ENCODE data around the gene SETDB2. TPM values are rescaled to one million over a fixed set of nuclear protein-coding genes. Genes with fewer than 3 reads are reported as not detected.

SETDB2 gene
- total RNA-seq, 1 donor from 2014 or later = 8.6 TPM

GRCh38 chr13:49437705-49438104 is 6.4 kb upstream of the SETDB2 start:
- no peaks in the 10 kb centered on the region for H3K9me3 ChIP-seq
- no peaks in the 10 kb centered on the region for H3K4me1 ChIP-seq
- H3K27me3 ChIP-seq = no peaks in the 10 kb centered on the region
- no peak overlapping the region for H3K4me3 ChIP-seq
- H3K36me3 ChIP-seq = no peaks in the 10 kb centered on the region
- TF ChIP-seq POLR2AphosphoS5 (IDR thresholded peaks at IDR 0.05; ENCODE audit: insufficient read depth in 1 of 2, low read depth in 1 of 2) (no peak), POLR2A (IDR thresholded peaks at IDR 0.05) (no peak), CTCF (IDR thresholded peaks at IDR 0.05) (no peak)
- intact Hi-C loops (cut with DNase I) = loop anchor here (2.0 kb wide), 1 partner anchor 137 kb away; no protein-coding TSS in a partner anchor
- DNase-seq (ENCODE audit: extremely low spot score in 2 of 2) = no peak
- H3K27ac ChIP-seq = no peak overlapping the region

GRCh38 chr13:49439609-49440008 is 4.5 kb upstream of the SETDB2 start:
- intact Hi-C loops (cut with DNase I) = no loop called here
- no peak overlapping the region for H3K4me3 ChIP-seq

GRCh38 chr13:49441312-49441711 is 2.8 kb upstream of the SETDB2 start:
- no peak for DNase-seq (ENCODE audit: extremely low spot score in 2 of 2)
- Histone ChIP-seq H3K9me3 (no peaks in the 10 kb centered on the region), H3K36me3 (no peaks in the 10 kb centered on the region), H3K27me3 (no peaks in the 10 kb centered on the region), H3K4me3 (no peak overlapping the region), H3K4me1 (peaks cover 23% of the 10 kb centered on the region), H3K27ac (no peak overlapping the region)
- intact Hi-C loops (cut with DNase I) = no loop called here
- TF ChIP-seq CTCF (IDR thresholded peaks at IDR 0.05) (no peak), POLR2AphosphoS5 (IDR thresholded peaks at IDR 0.05; ENCODE audit: insufficient read depth in 1 of 2, low read depth in 1 of 2) (no peak), POLR2A (IDR thresholded peaks at IDR 0.05) (no peak)

More at GRCh38 chr13:49439609-49440008, 4.5 kb upstream of the SETDB2 start:
- Histone ChIP-seq H3K27ac (no peak overlapping the region), H3K9me3 (no peaks in the 10 kb centered on the region), H3K4me1 (peaks cover 6% of the 10 kb centered on the region), H3K36me3 (no peaks in the 10 kb centered on the region), H3K27me3 (no peaks in the 10 kb centered on the region)
- no peak for DNase-seq (ENCODE audit: extremely low spot score in 2 of 2)
- TF ChIP-seq POLR2AphosphoS5 (IDR thresholded peaks at IDR 0.05; ENCODE audit: insufficient read depth in 1 of 2, low read depth in 1 of 2) (no peak), CTCF (IDR thresholded peaks at IDR 0.05) (no peak), POLR2A (IDR thresholded peaks at IDR 0.05) (no peak)

- peaks cover 28% of the 10 kb centered on the region for H3K4me1 ChIP-seq
- H3K27me3 ChIP-seq = no peaks in the 10 kb centered on the region
- TF ChIP-seq POLR2AphosphoS5 (IDR thresholded peaks at IDR 0.05; ENCODE audit: insufficient read depth in 1 of 2, low read depth in 1 of 2) (no peak), POLR2A (IDR thresholded peaks at IDR 0.05) (no peak), CTCF (IDR thresholded peaks at IDR 0.05) (no peak)
- no peaks in the 10 kb centered on the region for H3K36me3 ChIP-seq
- H3K9me3 ChIP-seq = no peaks in the 10 kb centered on the region
- intact Hi-C loops (cut with DNase I) = no loop called here
- no peak overlapping the region for H3K4me3 ChIP-seq
- H3K27ac ChIP-seq = no peak overlapping the region
- no peak for DNase-seq (ENCODE audit: extremely low spot score in 2 of 2)
These were observed 2.2 kb upstream of the SETDB2 start for GRCh38 chr13:49441846-49442245.

GRCh38 chr13:49443357-49443703 is 744 bp upstream of the SETDB2 start:
- intact Hi-C loops (cut with DNase I) = no loop called here
- peak overlapping the region; percentile 98 for H3K27ac ChIP-seq
- H3K4me3 ChIP-seq = peak overlapping the region; percentile 62 to 86
- H3K27me3 ChIP-seq = no peaks in the 10 kb centered on the region
- no peaks in the 10 kb centered on the region for H3K36me3 ChIP-seq
- DNase-seq (ENCODE audit: extremely low spot score in 2 of 2) = no peak
- TF ChIP-seq POLR2AphosphoS5 (IDR thresholded peaks at IDR 0.05; ENCODE audit: insufficient read depth in 1 of 2, low read depth in 1 of 2) (no peak), CTCF (IDR thresholded peaks at IDR 0.05) (no peak), POLR2A (IDR thresholded peaks at IDR 0.05) (no peak)
- peaks cover 37% of the 10 kb centered on the region for H3K4me1 ChIP-seq
- H3K9me3 ChIP-seq = no peaks in the 10 kb centered on the region

Measured in vagina (tissue), 2 donors.